Heart left ventricle (tissue), 16 donors: Measurements from ENCODE around the gene THBS1. TPM values are rescaled to one million over a fixed set of nuclear protein-coding genes. Genes with fewer than 3 reads are reported as not detected.
A peak's percentile ranks its signal among the peaks of the same experiment; 100 is the strongest.

Experiments used
- ATAC-seq, 4 donors: fragments of 200-7000 bp; cut with Tn5 transposase; one replicate each; pipeline ENCODE4 v1.9.1; 2020 to 2022; ENCODE audit warnings: moderate library complexity in 4 of 4, mild to moderate bottlenecking in 3 of 4, moderate number of reproducible peaks in 1 of 4
- DNase-seq, 5 donors: peaks; one replicate each; pipeline ENCODE4 v3.0.0-alpha.2; 2020
- H3K27ac ChIP-seq, 12 donors: fragments of 200-600 bp; sonication (generic) in 4 of 12; one replicate each; pipeline versions ENCODE4 v1.5.0 to v1.8.0; 2016 to 2022; ENCODE audit warnings: mild to moderate bottlenecking in 2 of 12
- H3K27me3 ChIP-seq, 9 donors: fragments of 200-600 bp; sonication (generic) in 2 of 9; one replicate each; pipeline versions ENCODE4 v1.5.1 to v1.8.0; 2016 to 2022; ENCODE audit warnings: mild to moderate bottlenecking in 3 of 9
- H3K36me3 ChIP-seq, 9 donors: fragments of 200-600 bp; sonication (generic) in 2 of 9; one replicate each; pipeline versions ENCODE4 v1.5.0 to v1.8.0; 2018 to 2022; ENCODE audit warnings: mild to moderate bottlenecking in 2 of 9
- H3K4me1 ChIP-seq, 12 donors: fragments of 200-600 bp; sonication (generic) in 4 of 12; one replicate each; pipeline versions ENCODE4 v1.5.0 to v1.8.0; 2016 to 2022; ENCODE audit warnings: mild to moderate bottlenecking in 3 of 12
- H3K4me3 ChIP-seq, 12 donors: fragments of 200-600 bp; sonication (generic) in 4 of 12; one replicate each; pipeline versions ENCODE4 v1.5.0 to v1.8.0; 2017 to 2022; ENCODE audit warnings: mild to moderate bottlenecking in 9 of 12, moderate library complexity in 4 of 12
- H3K9me3 ChIP-seq, 12 donors: fragments of 200-600 bp; sonication (generic) in 4 of 12; one replicate each; pipeline versions ENCODE4 v1.5.0 to v1.8.0; 2016 to 2022; ENCODE audit warnings: mild to moderate bottlenecking in 1 of 12
- CTCF ChIP-seq, 12 donors: fragments of 200-600 bp; sonication (generic) in 4 of 12; IDR thresholded peaks; one replicate each; pipeline versions ENCODE4 v1.5.0 to v1.8.0; 2018 to 2022; ENCODE audit warnings: antibody characterized with exemption in 12 of 12, mild to moderate bottlenecking in 5 of 12
- POLR2A ChIP-seq, 2 donors: fragments of 450-650 bp; IDR thresholded peaks; one replicate each; pipeline ENCODE4 v1.6.1; 2017; ENCODE audit warnings: antibody characterized with exemption in 2 of 2, mild to moderate bottlenecking in 2 of 2, moderate library complexity in 2 of 2
- whole genome bisulfite sequencing, 4 donors: extraction: QIAGEN DNeasy Blood & Tissue Kit in 2 of 4; methylation state at CpG; one replicate each; pipeline versions ENCODE4 v1.1.5 to v1.1.7; 2013 to 2018; 5-methylcytosine and 5-hydroxymethylcytosine counted together
- intact Hi-C, 10 donors: fragments of 100-400 bp; cut with DNase I; formaldehyde crosslinking; loops; one replicate each; pipeline versions ENCODE4 v1.11.1 to v1.14.2; 2022
- polyA plus RNA-seq, 2 donors: library from polyadenylated mRNA; stranded (reverse); fragments of 200-250 nt; gene quantifications; one replicate each; pipeline ENCODE4 v1.2.3, GENCODE V29; 2013
- total RNA-seq, 9 donors: library from RNA; depleted of rRNA in 2 of 9; stranded (reverse); fragments of >200 nt in 2 of 9; fragmentation: NEBNext Ultra II Directional in 3 of 9; extraction: Animal tissue kit (Norgen Biotek cat#: 25700) in 3 of 9; gene quantifications; one replicate each; pipeline versions ENCODE4 v1.1.0 to v1.2.4, GENCODE V29; 2016 to 2023
- donor health status: ischemic (EF 13 %, LVEDD 7.1; RV severe dilation, severe dysfunction).
- donor health status: healthy with polysubstance abuse.
- donor health status: DM: no; HTN: yes; CAD: no.
- donor health status: DM: no; HTN: no; CAD: no.
- donor health status: ischemic (EF 25% LVEDD 6.9; RV normal size, moderate dysfunction).
- donor health status: ischemic (EF 25% LVEDD 5.7; RV mildly dilated, moderate dysfunction).
- donor health status: healthy.
- donor health status: DM: yes; HTN: yes; CAD: no.
- donor health status: ischemic (EF 35%, LVEDD 5.7; RV mildly dilated, moderate dysfunction).
- donor health status: nonischemic (EF 11% LVEDD 7.7; RV severe dilation, severe dysfunction).
- donor health status: DM: yes; HTN: yes; CAD: no.
- donor health status: PGD.
- donor health status: ischemic (EF 29% LVEDD 5.4; RV normal size, mild dysfunction).
- donor health status: nonischemic (EF 23%, LVEDD 6.1; RV moderate dilation, normal function).

THBS1 gene
- total and polyA plus RNA-seq, 11 donors, result 8.5 to 573 (median 160) TPM

- Histone ChIP-seq H3K27ac (no peak overlapping the region), H3K36me3 (peaks cover 0 to 87% (median 82%) of the 10 kb centered on the region in 9 donors), H3K4me3 (no peak overlapping the region), H3K27me3 (no peaks in the 10 kb centered on the region), H3K9me3 (no peaks in the 10 kb centered on the region), H3K4me1 (peaks cover 0 to 12% (median 0%) of the 10 kb centered on the region in 12 donors)
- DNase-seq, result no peak
- 88 to 92% (median 90%) methylated on average over 7 of the region's 7 CpGs for whole genome bisulfite sequencing, 4 donors
- TF ChIP-seq CTCF (IDR thresholded peaks at IDR 0.05), result no peak
- no peak for TF ChIP-seq POLR2A (IDR thresholded peaks at IDR 0.05)
- no peak for ATAC-seq
- intact Hi-C loops, result loop anchor here in 2 of 10 donors (10.0 kb wide), 1 partner anchor 161 kb away; no protein-coding TSS in a partner anchor
Observed at GRCh38 chr15:39593656-39594445, 13.0 kb downstream of the THBS1 start.

GRCh38 chr15:39594446-39595337, 13.8 kb downstream of the THBS1 start:
- Histone ChIP-seq H3K4me3 (no peak overlapping the region), H3K27ac (no peak overlapping the region), H3K27me3 (no peaks in the 10 kb centered on the region), H3K4me1 (peaks cover 0 to 12% (median 0%) of the 10 kb centered on the region in 12 donors), H3K36me3 (peaks cover 0 to 79% (median 74%) of the 10 kb centered on the region in 9 donors), H3K9me3 (no peaks in the 10 kb centered on the region)
- TF ChIP-seq POLR2A (IDR thresholded peaks at IDR 0.05) (no peak), CTCF (IDR thresholded peaks at IDR 0.05) (no peak)
- ATAC-seq (no peak), DNase-seq (no peak)
- 88 to 93% (median 91%) methylated on average over 5 of the region's 5 CpGs for WGBS, 4 donors
- intact Hi-C loops, result loop anchor here in 2 of 10 donors (10.0 kb wide), 1 partner anchor 160 kb away; no protein-coding TSS in a partner anchor

- 82 to 88% (median 84%) methylated on average over 8 of the region's 8 CpGs for WGBS, 4 donors
- Histone ChIP-seq H3K4me1 (peaks cover 0 to 12% (median 0%) of the 10 kb centered on the region in 12 donors), H3K4me3 (no peak overlapping the region), H3K36me3 (peaks cover 0 to 70% (median 65%) of the 10 kb centered on the region in 9 donors), H3K27me3 (no peaks in the 10 kb centered on the region), H3K27ac (no peak overlapping the region), H3K9me3 (no peaks in the 10 kb centered on the region)
- intact Hi-C loops, result loop anchor here in 2 of 10 donors (10.0 kb wide), 1 partner anchor 159 kb away; no protein-coding TSS in a partner anchor
- DNase-seq (no peak), ATAC-seq (peak in 1 of 4 donors; percentile 10)
- no peak for TF ChIP-seq CTCF (IDR thresholded peaks at IDR 0.05)
- TF ChIP-seq POLR2A (IDR thresholded peaks at IDR 0.05), result no peak
Observed at GRCh38 chr15:39595338-39596221, 14.7 kb downstream of the THBS1 start.
